ENCODE measurements around the gene TOGARAM2.

TOGARAM2 gene

DNA sequence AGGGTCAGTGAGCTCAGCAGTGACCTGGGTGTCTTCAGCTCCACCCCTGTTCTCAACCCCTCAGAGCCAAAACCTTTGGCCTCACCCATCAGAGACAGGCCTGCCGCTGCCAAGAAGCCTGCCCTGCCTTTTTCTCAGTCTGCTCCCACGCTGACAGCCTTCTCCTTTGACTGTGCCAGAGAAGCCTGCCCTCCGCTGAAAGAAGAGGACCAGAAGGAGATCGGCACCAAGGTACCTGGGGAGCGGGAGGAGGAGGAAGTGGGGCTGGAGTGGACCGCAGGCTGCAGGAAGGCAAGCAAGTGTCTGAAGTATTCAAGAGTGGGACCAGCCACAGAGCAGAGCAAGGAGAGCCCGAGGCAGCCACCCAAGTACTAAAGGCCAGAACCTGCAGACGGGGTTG, 33.2 kb downstream of the TOGARAM2 start:
- Histone ChIP-seq H3K4me1 (ENCODE audit: insufficient read depth, low read length) (peaks cover 29% of the 10 kb centered on the region), H3K36me3 (ENCODE audit: insufficient read depth, low read length) (no peaks in the 10 kb centered on the region), H3K9ac (ENCODE audit: low read length) (no peak overlapping the region), H3K27me3 (ENCODE audit: control insufficient read depth in 1 of 2, insufficient read depth in 2 of 2, low read length in 2 of 2) (no peaks in the 10 kb centered on the region), H3K27ac (ENCODE audit: low read depth, low read length) (no peak overlapping the region), H3K9me3 (ENCODE audit: low read length) (no peaks in the 10 kb centered on the region), H3K4me3 (ENCODE audit: low read depth in 1 of 2, low read length in 2 of 2) (no peak overlapping the region)

DNA sequence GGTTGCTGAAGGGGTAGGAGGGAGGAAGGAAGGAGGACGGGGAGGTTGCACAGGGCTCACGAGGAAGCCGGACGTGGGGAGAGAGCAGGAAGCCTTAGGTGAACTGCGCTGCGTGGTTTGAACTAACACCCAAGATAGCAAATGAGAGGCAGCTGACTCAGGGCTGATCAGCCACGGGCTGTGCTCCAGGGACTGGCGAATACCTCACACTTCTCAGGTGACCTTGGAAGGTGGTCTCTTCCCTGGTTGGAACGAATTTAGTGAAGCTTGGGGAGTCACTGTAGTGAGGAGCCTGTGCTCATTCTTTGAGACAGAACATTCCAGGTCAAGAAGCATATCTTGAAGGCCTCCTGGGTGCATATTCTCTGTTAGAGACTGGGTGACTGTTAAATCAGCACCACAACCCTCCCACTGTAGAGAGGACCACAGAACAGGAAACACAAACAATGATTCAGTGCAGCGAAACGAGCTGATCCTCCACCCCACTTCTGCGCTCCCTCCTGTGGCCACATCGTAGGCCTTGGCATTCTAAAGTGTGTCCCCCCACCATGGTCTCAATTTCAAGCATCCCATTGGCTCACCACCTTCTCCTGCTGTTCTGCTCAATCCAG, 33.8 kb downstream of the TOGARAM2 start:
- peaks cover 29% of the 10 kb centered on the region for H3K4me1 ChIP-seq (ENCODE audit: insufficient read depth, low read length)
- no peak overlapping the region for H3K27ac ChIP-seq (ENCODE audit: low read depth, low read length)
- H3K9ac ChIP-seq (ENCODE audit: low read length) = no peak overlapping the region
- H3K36me3 ChIP-seq (ENCODE audit: insufficient read depth, low read length) = no peaks in the 10 kb centered on the region
- H3K27me3 ChIP-seq (ENCODE audit: control insufficient read depth in 1 of 2, insufficient read depth in 2 of 2, low read length in 2 of 2) = no peaks in the 10 kb centered on the region
- H3K4me3 ChIP-seq (ENCODE audit: low read depth in 1 of 2, low read length in 2 of 2) = no peak overlapping the region
- no peaks in the 10 kb centered on the region for H3K9me3 ChIP-seq (ENCODE audit: low read length)

DNA sequence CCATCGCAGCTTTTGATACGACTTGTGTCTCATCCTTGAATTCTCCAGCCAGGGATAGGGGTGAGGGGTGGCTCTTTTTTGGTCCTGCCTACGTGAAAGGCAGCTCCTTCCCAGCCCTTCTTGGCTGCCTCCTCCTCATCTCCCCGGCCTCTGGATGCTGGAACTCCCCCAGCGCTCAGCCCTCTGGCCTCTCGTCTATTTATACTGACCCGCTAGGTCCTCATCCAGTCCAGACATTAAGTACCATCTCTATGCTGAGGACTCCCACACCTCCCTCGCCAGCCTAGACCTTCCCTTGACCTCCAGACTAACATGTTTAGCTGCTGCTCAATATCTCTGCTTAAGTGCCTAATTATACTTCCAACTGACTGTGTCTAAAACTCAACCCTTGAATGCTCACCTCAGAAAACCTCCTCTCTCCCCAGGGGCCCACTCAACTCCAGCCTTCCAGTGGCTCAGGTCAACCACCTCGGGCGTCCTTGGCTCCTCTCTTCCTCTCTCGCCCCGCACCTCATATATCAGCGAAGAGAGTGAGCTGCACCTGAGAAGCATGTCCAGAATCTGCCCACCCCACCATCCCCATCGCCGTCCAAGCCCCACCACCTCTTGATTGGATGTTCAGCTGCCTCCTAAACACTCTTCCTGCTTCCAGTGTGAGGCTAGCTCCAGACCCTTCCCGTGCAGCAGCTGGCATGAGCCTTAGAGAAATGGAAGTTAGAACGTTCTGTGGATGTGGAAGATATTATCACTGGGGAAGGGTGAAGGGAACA, 34.8 kb downstream of the TOGARAM2 start:
- no peak overlapping the region for H3K27ac ChIP-seq (ENCODE audit: low read depth, low read length)
- H3K4me1 ChIP-seq (ENCODE audit: insufficient read depth, low read length) = peaks cover 27% of the 10 kb centered on the region
- no peaks in the 10 kb centered on the region for H3K27me3 ChIP-seq (ENCODE audit: control insufficient read depth in 1 of 2, insufficient read depth in 2 of 2, low read length in 2 of 2)
- H3K9ac ChIP-seq (ENCODE audit: low read length) = no peak overlapping the region
- H3K4me3 ChIP-seq (ENCODE audit: low read depth in 1 of 2, low read length in 2 of 2) = no peak overlapping the region
- H3K36me3 ChIP-seq (ENCODE audit: insufficient read depth, low read length) = no peaks in the 10 kb centered on the region
- no peaks in the 10 kb centered on the region for H3K9me3 ChIP-seq (ENCODE audit: low read length)

DNA sequence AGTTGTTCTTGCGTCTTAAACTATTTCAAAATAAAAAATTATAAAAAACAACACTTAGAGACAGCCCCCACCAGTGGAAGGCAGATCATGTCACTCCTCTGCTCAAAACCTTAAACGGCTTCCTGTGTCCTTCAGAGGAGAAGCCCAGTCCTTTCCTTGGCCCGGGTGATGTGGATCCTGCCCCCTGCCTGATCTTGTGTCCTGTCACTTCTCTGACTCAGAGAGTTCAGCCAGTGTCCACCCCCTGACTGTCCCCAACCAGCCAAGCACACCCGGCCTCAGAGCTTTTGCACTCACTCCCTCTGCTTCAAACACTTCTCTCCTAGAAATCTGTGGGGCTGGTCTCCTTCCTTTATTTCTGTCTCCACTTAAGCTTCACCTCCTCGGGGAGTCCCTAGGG, 35.4 kb downstream of the TOGARAM2 start:
- H3K4me1 ChIP-seq (ENCODE audit: insufficient read depth, low read length) = peaks cover 21% of the 10 kb centered on the region
- no peak overlapping the region for H3K9ac ChIP-seq (ENCODE audit: low read length)
- H3K4me3 ChIP-seq (ENCODE audit: low read depth in 1 of 2, low read length in 2 of 2) = no peak overlapping the region
- no peaks in the 10 kb centered on the region for H3K27me3 ChIP-seq (ENCODE audit: control insufficient read depth in 1 of 2, insufficient read depth in 2 of 2, low read length in 2 of 2)
- no peaks in the 10 kb centered on the region for H3K9me3 ChIP-seq (ENCODE audit: low read length)
- H3K27ac ChIP-seq (ENCODE audit: low read depth, low read length) = no peak overlapping the region
- H3K36me3 ChIP-seq (ENCODE audit: insufficient read depth, low read length) = no peaks in the 10 kb centered on the region

DNA sequence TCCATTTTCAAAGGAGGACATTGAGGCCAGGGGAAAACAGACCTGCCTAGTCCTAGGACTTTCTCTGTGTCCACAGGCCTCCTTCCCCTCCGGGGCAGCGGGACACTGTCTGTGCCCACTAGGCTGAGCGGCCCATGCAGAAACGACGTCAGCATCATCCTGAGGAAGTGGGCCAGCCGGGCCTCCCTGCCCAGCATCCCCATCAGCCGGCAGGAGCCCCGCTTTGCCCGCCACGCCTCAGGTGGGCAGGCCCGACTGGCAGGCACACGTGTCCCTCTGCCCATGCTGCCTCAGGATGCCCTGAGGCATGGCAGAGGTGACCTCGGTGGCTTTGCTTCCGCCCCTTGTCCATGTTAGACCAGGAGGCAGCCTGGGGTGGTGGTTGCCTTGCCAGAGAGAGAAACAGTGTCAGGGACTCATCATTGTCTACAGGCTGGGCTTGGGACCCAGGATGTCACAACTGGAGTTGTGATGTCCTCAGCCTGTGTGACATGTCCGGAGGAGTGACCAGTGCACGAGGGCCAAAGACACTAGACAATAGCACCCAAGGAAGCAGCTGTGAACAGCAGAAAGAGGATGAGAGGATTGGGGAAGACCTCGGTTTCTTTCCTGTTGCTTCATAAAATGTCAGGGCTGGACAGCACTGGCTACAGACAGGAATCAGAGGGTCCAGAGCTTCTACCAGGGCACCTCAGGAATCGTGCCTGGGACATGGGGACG, 36.8 kb downstream of the TOGARAM2 start:
- H3K4me1 ChIP-seq (ENCODE audit: insufficient read depth, low read length) = peaks cover 7% of the 10 kb centered on the region
- H3K27me3 ChIP-seq (ENCODE audit: control insufficient read depth in 1 of 2, insufficient read depth in 2 of 2, low read length in 2 of 2) = no peaks in the 10 kb centered on the region
- no peaks in the 10 kb centered on the region for H3K36me3 ChIP-seq (ENCODE audit: insufficient read depth, low read length)
- no peak overlapping the region for H3K4me3 ChIP-seq (ENCODE audit: low read depth in 1 of 2, low read length in 2 of 2)
- H3K9ac ChIP-seq (ENCODE audit: low read length) = no peak overlapping the region
- no peak overlapping the region for H3K27ac ChIP-seq (ENCODE audit: low read depth, low read length)
- no peaks in the 10 kb centered on the region for H3K9me3 ChIP-seq (ENCODE audit: low read length)

DNA sequence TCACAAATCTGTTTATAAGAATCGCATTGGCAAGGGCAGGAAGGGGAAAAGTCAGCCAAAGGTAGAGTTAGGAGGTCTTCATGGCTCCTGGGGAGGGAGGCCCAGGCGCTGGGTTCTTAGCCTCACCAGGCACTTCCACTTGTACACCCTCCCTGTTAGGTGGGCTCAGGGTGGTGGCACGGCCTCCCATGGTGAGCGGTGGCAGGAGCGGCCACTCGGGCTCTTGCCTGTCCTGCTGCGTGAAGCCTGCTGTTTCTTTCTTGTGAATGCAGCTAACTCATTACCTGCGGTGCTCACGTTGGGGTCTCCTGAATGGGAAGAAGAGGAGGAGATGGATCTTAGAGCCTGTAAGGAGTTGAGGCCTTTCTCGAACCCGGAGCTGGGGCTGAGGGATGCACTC, 40.8 kb downstream of the TOGARAM2 start:
- no peaks in the 10 kb centered on the region for H3K27me3 ChIP-seq (ENCODE audit: control insufficient read depth in 1 of 2, insufficient read depth in 2 of 2, low read length in 2 of 2)
- H3K9ac ChIP-seq (ENCODE audit: low read length) = no peak overlapping the region
- no peaks in the 10 kb centered on the region for H3K9me3 ChIP-seq (ENCODE audit: low read length)
- no peaks in the 10 kb centered on the region for H3K4me1 ChIP-seq (ENCODE audit: insufficient read depth, low read length)
- H3K27ac ChIP-seq (ENCODE audit: low read depth, low read length) = no peak overlapping the region
- no peaks in the 10 kb centered on the region for H3K36me3 ChIP-seq (ENCODE audit: insufficient read depth, low read length)
- no peak overlapping the region for H3K4me3 ChIP-seq (ENCODE audit: low read depth in 1 of 2, low read length in 2 of 2)

DNA sequence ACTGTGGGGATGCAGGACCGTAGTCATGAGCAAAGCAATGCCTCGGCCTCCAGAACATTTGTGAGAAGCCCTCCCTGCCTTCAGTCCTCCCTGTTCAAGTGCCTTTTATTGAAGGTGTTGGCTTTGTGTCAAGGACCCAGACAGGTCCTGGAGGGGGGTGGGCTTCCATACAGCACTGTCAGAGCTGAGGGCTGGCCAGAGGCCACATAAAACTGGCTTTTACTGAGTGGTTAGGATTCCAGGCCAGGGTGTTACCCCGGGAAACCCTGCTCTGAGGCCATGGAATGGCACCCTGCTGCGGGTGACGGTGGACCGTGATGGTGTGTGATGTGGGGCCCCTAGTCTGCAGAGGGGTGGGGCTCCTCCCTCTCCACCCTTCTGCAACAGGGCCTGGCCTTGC, 41.6 kb downstream of the TOGARAM2 start:
- Histone ChIP-seq H3K36me3 (ENCODE audit: insufficient read depth, low read length) (no peaks in the 10 kb centered on the region), H3K9ac (ENCODE audit: low read length) (no peak overlapping the region)

DNA sequence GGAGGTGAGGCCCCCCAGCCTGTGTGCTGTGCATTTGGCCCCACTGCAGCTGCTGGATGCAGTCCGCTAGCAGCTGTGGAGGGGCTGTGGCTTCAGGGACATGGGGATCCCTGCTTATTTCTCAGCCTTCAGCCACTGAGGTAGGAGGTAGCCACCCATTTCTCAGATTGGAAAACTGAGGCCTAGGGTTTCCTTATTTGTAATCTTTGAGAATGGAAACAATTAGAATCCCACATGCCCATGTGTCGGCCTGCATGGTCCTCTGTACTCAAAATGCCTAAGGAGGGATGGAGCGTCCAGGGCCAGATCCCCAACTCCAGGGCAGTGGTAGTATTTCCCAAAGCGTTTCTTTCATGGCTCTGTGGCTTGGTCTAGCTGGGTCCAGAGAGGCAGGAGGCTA, 42.1 kb downstream of the TOGARAM2 start:
- Histone ChIP-seq H3K9ac (ENCODE audit: low read length) (no peak overlapping the region), H3K4me1 (ENCODE audit: insufficient read depth, low read length) (no peaks in the 10 kb centered on the region), H3K36me3 (ENCODE audit: insufficient read depth, low read length) (no peaks in the 10 kb centered on the region), H3K9me3 (ENCODE audit: low read length) (no peaks in the 10 kb centered on the region), H3K27me3 (ENCODE audit: control insufficient read depth in 1 of 2, insufficient read depth in 2 of 2, low read length in 2 of 2) (no peaks in the 10 kb centered on the region), H3K27ac (ENCODE audit: low read depth, low read length) (no peak overlapping the region), H3K4me3 (ENCODE audit: low read depth in 1 of 2, low read length in 2 of 2) (no peak overlapping the region)

More for the DNA sequence above, 41.6 kb downstream of the TOGARAM2 start:
- H3K9me3 ChIP-seq (ENCODE audit: low read length) = no peaks in the 10 kb centered on the region
- no peak overlapping the region for H3K4me3 ChIP-seq (ENCODE audit: low read depth in 1 of 2, low read length in 2 of 2)
- no peak overlapping the region for H3K27ac ChIP-seq (ENCODE audit: low read depth, low read length)
- H3K4me1 ChIP-seq (ENCODE audit: insufficient read depth, low read length) = no peaks in the 10 kb centered on the region
- H3K27me3 ChIP-seq (ENCODE audit: control insufficient read depth in 1 of 2, insufficient read depth in 2 of 2, low read length in 2 of 2) = no peaks in the 10 kb centered on the region

DNA sequence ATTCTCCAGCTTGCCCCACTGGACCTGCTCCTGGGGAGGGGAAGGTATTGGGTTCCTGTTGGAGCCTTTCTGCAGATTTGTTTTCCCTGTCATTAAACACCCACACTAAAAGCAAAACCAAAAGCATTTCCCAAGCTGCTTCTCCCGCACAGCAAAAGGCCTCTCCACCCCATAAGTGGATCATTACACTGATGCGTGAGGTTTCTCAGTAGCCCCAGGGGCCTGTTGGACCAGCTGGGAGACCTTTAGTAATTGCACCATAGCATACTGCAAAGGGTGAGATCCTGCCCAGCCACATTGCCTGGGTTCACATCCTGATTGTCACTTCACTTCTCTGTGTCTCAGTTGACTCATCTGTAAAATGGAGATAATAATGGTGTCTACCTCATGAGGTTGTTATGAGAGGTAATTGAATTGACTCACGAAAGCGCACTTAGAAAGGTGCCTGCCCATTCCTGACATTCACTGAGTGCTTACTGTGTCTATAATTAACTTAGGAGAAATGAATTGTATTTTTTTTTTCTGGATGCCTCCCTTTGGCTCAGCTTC, 43.9 kb downstream of the TOGARAM2 start:
- no peaks in the 10 kb centered on the region for H3K9me3 ChIP-seq (ENCODE audit: low read length)
- H3K27ac ChIP-seq (ENCODE audit: low read depth, low read length) = no peak overlapping the region
- H3K36me3 ChIP-seq (ENCODE audit: insufficient read depth, low read length) = no peaks in the 10 kb centered on the region
- no peak overlapping the region for H3K4me3 ChIP-seq (ENCODE audit: low read depth in 1 of 2, low read length in 2 of 2)
- H3K4me1 ChIP-seq (ENCODE audit: insufficient read depth, low read length) = no peaks in the 10 kb centered on the region
- no peak overlapping the region for H3K9ac ChIP-seq (ENCODE audit: low read length)
- H3K27me3 ChIP-seq (ENCODE audit: control insufficient read depth in 1 of 2, insufficient read depth in 2 of 2, low read length in 2 of 2) = no peaks in the 10 kb centered on the region

DNA sequence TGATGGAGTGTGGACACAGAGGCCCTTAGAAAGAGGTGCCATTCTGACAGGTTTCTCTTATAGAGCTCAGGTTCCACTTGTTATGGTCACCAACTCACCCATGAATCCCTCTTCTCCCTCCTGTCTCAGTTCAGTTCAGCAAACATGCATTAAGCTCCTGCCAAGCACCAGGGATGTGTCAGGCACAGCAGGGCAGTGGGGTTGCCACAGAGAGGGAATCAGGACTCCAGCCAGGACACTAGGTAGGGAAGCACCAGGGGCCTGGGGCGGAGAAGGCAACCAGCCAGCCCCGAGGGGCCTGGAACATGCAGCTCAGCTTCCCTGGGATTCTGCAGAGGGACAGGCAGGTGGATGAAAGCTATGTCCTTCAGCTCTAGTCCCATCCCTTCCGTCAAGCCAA, 44.6 kb downstream of the TOGARAM2 start:
- Histone ChIP-seq H3K27me3 (ENCODE audit: control insufficient read depth in 1 of 2, insufficient read depth in 2 of 2, low read length in 2 of 2) (no peaks in the 10 kb centered on the region), H3K4me3 (ENCODE audit: low read depth in 1 of 2, low read length in 2 of 2) (no peak overlapping the region)

DNA sequence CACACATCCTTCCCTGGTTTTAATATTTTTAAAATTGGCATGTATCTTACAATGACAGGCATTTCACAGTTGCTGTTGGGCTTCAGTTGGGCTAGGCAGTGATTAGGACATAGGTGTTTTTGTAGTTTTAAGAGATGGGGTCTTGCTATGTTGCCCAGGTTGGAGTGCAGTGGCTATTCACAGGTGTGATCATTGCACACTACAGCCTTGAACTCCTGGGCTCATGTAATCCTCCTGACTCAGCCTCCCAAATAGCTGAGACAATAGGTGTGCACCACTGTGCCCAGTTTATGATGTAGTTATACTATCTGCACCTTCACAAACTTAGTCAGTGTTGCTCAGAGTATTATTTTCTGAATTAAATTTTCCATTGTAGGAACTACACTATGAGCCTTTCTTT, 49.9 kb downstream of the TOGARAM2 start:
- no peak overlapping the region for H3K4me3 ChIP-seq (ENCODE audit: low read depth in 1 of 2, low read length in 2 of 2)
- H3K9me3 ChIP-seq (ENCODE audit: low read length) = no peaks in the 10 kb centered on the region
- no peaks in the 10 kb centered on the region for H3K27me3 ChIP-seq (ENCODE audit: control insufficient read depth in 1 of 2, insufficient read depth in 2 of 2, low read length in 2 of 2)
- H3K27ac ChIP-seq (ENCODE audit: low read depth, low read length) = no peak overlapping the region
- H3K36me3 ChIP-seq (ENCODE audit: insufficient read depth, low read length) = no peaks in the 10 kb centered on the region
- no peak overlapping the region for H3K9ac ChIP-seq (ENCODE audit: low read length)
- H3K4me1 ChIP-seq (ENCODE audit: insufficient read depth, low read length) = no peaks in the 10 kb centered on the region

More for the DNA sequence above, 44.6 kb downstream of the TOGARAM2 start:
- H3K9ac ChIP-seq (ENCODE audit: low read length) = no peak overlapping the region
- no peaks in the 10 kb centered on the region for H3K4me1 ChIP-seq (ENCODE audit: insufficient read depth, low read length)
- no peaks in the 10 kb centered on the region for H3K36me3 ChIP-seq (ENCODE audit: insufficient read depth, low read length)
- no peaks in the 10 kb centered on the region for H3K9me3 ChIP-seq (ENCODE audit: low read length)
- no peak overlapping the region for H3K27ac ChIP-seq (ENCODE audit: low read depth, low read length)

All from muscle layer of colon (tissue), 2 donors.